ENCODE measurements around the gene NT5DC1.

GRCh38 chr6:116200619-116201249, 100.1 kb downstream of the NT5DC1 start:
- TF ChIP-seq, protein P1, sequence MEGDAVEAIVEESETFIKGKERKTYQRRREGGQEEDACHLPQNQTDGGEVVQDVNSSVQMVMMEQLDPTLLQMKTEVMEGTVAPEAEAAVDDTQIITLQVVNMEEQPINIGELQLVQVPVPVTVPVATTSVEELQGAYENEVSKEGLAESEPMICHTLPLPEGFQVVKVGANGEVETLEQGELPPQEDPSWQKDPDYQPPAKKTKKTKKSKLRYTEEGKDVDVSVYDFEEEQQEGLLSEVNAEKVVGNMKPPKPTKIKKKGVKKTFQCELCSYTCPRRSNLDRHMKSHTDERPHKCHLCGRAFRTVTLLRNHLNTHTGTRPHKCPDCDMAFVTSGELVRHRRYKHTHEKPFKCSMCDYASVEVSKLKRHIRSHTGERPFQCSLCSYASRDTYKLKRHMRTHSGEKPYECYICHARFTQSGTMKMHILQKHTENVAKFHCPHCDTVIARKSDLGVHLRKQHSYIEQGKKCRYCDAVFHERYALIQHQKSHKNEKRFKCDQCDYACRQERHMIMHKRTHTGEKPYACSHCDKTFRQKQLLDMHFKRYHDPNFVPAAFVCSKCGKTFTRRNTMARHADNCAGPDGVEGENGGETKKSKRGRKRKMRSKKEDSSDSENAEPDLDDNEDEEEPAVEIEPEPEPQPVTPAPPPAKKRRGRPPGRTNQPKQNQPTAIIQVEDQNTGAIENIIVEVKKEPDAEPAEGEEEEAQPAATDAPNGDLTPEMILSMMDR (IDR thresholded peaks at IDR 0.05): no peak
- TF ChIP-seq EP300 (IDR thresholded peaks at IDR 0.05) (no peak), POLR2A (IDR thresholded peaks at IDR 0.05) (no peak)
